Stimulated activated CD4-positive, alpha-beta T cell treated with anti-CD3 and anti-CD28 coated beads, TNF-alpha, amount 100 ng/mL, for 1 hour (primary cell): Measurements from ENCODE around the gene ZNF385C.
A peak's percentile ranks its signal among the peaks of the same experiment; 100 is the strongest.
"Not testable (repeated sequence)": the region's sequence is repeated elsewhere in the genome, so short reads cannot be mapped to it uniquely, and the experiment has no call there.

Experiments
- DNase-seq, 3 donors: peaks; one replicate each; pipeline ENCODE4 v3.0.0-alpha.2; 2020; ENCODE audit warnings: low read depth in 3 of 3, low spot score in 1 of 3

The ZNF385C gene

DNA sequence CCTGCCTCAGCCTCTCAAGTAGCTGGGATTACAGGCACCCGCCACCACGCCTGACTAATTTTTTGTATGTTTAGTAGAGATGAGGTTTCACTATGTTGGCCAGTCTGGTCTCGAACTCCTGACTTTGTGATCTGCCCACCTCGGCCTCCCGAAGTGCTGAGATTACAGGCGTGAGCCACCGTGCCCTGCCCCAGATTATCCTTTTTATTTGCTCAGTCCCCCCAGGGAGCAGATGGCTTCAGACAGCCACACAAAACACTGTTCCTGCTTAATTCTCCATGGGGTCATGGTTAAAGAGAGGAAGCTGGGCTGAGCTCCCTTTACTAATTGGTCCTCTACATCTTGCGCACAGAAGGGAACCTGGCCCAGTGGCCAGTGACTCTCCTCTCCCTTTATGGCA lies 77.4 kb downstream of the ZNF385C start:
- not testable (repeated sequence) for DNase-seq

DNA sequence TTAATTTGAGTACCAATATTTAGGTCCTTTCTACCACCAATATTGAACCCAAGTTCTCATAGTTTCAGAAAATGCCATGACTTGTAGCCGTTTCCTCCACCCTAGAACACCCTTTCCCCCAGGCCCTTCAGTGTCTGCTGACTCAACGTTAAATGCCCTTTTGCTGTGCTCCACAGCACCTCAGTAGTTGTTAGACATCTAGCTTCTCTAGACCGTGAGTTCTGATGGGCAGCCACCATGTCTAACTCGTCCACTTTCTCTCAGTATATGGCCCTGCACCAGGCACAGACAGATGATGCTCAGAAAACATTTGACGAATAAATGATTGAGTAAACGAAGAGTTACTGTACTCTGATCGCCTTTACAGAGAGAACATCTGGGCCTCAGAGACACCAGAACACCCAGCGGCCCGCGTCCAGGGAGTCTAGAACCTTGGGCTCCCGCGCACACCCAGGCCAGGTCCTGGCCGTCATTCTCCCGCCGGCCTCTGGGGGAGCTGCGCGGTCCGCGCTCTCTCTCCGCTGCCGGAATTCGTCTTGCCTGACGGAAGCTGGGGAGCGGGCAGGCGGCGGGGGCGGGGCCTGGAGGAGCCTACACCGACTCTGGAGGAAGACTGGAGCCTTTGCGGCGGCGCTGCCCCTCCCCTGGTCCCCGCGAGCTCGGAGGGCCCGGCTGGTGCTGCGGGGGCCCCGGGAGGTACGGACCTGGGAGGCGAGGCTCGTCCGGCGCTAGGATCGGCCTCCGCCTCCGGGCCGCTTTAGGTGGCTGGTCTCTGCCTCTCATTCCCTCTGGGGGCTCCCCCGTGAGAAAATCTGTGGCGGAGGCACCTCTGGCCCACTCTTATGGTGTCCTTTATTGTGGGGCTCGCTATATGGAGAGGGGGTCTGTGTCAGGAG lies 78.5 kb downstream of the ZNF385C start, which contains the start of gene NKIRAS2:
NKIRAS2 (plus strand) TSS at position 582 of the 896 bp plus-strand sequence. CDS start 1,488 bp downstream, outside the sequence.
- peak; percentile 81 to 90 (median 85) for DNase-seq

DNA sequence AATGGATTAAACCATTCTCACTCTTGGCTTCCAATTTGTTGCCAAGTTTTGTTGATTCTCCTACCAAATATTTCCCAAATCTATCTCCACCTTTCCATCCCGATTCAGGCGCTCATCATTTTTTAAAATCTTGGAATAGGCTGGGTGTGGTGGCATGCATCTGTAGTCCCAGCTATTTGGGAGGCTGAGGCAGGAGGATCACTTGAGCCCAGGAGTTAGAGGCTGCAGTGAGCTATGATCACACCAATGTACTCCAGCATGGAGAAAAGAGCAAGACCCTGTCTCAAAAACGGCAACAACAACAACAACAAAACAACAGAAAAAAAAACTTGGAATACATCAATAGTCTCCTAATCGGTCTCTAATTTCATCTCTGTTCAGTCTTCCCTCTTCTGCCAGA lies 79.3 kb downstream of the ZNF385C start:
- no peak for DNase-seq

GRCh38 chr17:42018339-42018738 lies 79.9 kb downstream of the ZNF385C start:
- no peak for DNase-seq

DNA sequence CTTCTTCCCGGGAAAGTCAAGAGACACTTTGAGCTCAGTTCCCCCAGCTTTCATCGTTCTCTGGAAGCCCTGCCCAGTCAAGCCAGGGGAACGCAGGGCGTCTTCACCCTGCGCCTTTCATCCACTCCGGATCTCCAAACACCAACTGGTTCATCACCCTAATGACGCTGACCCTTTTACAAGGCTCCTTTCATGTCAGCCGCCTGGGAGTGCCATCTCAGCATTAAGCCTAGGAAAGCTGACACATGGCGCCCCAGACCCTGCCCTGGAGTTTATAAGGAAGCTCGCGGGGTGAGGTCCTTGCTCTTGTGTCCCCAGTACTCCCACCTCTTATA lies 80.4 kb downstream of the ZNF385C start:
- peak in 1 of 3 donors; percentile 25 for DNase-seq

- DNase-seq = peak; percentile 64 to 76 (median 75)
Measured at GRCh38 chr17:42016941-42017865, 81.1 kb downstream of the ZNF385C start, which contains the start of gene DNAJC7. Gene DNAJC7, minus strand, starts transcription at chr17:42017439. Its CDS starts 23 bp downstream, at chr17:42017416.

DNA sequence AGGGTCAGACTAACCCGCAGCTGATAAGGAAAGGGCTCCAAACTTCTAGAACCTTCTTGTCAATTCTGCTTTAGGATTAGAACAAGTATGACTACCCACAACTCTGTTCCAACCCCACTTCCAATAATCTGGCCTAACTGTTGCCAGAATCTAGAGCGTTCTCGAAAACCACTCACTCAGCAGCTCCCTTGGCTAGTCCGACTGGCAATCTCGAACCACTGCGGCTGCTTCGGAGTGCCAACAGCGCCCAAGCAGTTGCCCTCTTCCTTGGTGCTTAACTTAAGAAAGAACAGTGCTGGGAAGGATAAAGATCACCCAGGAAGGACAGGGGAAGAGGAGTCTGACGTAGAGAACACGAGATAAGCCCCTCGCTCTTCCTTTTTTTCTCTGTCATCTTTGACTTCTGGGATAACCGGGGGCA lies 81.9 kb downstream of the ZNF385C start:
- DNase-seq = no peak

- DNase-seq = not testable (repeated sequence)
Measured at GRCh38 chr17:42013740-42014139, 84.5 kb downstream of the ZNF385C start.

GRCh38 chr17:42012363-42012762 lies 85.9 kb downstream of the ZNF385C start:
- DNase-seq = not testable (repeated sequence)

DNA sequence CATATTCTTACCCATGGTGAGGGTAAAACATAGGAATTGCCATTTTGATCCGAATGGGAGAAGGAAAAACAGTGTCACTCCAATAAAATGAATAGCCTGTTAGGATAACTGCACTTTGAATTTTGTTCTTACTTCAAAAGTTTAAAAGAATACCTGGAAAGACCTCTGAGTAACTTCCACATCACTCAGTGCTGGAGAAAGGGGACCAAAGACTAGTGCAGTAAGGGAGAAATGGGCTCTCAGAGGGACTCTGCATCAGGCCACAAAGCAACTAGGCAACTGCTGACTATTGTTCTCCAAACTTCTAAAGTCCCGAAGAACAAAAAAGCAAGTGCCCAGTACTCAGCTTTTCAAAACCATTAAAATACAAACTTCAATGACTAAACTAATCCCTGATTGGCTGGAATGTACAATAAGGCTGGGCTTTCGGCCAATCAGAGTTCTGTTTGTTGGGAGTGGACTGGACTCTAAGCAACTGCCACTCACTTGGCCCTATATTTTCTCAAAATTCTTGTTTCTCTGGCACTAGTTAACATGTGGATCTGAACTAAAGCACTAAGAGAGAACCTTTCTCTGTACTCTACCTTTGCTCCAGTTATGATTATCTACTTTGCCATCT lies 87.3 kb downstream of the ZNF385C start:
- no peak for DNase-seq

- DNase-seq = not testable (repeated sequence)
Measured at GRCh38 chr17:42010266-42010680, 88.0 kb downstream of the ZNF385C start.

DNA sequence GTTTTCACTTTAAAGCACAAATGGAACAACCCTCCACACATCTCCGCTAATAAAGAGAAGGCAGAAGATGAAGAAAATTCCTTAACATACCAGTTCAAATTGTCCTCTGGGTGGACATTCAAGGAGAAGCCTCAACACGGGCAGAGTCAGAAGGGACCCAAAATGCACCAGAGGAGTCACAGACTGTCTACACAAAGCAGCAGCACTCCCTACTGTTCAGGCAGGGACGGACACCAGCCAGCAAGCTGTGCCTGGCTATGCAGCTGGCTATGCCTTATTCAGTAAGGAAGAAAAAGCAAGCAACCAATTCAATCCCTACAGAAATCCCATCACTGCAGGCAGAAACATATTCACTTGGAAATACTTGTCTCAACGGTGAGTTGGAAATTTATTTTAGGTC lies 89.1 kb downstream of the ZNF385C start:
- no peak for DNase-seq

DNA sequence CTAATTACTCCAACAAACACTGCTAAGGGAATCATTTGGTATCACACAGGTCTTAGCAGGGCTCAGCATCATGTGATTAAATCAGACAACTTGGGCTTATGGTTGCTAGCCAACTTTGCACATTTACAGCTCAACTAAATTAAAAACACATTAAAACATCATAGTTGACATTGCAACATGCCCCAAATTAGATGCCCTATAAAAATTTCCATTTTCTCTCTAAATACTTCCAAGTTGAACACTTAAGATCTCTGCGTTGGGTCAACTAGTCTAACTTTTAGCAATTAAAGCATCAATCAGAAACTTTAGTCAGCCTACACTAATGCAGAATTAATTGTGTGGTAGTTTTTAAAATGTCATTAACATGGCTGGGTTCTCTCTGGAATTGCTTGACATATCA lies 93.1 kb downstream of the ZNF385C start:
- no peak for DNase-seq

DNA sequence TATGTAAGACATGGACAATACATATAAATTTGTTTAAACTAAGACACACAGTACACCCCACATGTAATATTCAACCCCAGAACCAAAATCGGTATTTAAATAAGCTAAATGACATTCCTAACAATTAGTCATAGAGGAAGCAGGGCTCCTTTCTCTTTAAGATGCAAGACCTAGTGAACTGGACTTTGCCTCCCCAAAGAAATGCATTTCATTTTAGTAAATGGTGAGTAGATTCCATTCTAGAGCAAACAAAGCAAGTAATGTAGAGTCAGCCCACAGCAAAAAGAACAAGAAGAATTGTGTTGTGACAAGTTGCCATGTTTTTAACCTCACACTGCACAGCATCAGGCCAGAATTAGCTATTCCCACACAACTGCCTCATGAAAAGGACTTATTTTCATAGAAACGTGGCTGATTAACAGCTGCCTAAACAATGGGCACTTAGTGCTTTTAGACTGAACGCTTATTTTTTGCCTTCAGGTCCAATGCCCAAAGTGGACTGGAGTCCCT lies 95.4 kb downstream of the ZNF385C start:
- DNase-seq = no peak

GRCh38 chr17:42002175-42002791 lies 96.0 kb downstream of the ZNF385C start:
- DNase-seq = no peak

GRCh38 chr17:42001729-42002128 lies 96.5 kb downstream of the ZNF385C start:
- no peak for DNase-seq

DNA sequence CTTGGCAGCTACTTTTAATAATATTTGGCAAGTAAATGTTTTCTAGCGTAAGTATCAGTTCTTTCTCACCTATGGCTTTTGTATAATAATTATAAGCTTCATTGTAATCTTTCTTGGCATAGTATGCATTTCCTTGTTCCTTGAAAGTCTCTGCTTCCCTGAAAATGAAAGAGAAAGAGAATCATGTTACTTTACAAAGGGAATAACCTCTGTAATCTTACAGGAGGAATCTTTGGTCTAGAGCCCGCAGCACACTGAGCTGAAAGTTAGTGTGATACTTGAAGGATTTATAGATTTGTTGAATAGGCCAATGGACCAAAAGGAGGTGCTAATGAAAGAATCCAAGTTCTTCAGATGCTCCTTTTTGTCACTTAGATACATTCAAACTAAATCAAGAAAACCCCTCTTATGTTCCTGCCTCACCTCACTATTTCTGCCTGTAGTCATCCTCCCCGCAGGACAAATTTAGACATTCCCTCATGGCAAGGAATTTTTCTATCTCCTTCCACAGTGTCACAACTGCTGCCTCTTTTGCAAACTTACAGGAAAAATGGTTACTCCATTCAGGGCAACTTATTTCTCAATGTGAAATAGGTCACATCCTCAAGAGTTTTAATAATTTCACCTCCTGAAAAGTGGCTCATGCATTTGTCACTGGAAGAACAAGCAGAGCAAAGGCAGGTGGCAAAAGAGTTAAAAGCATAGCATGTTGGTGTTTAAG lies 97.7 kb downstream of the ZNF385C start:
- DNase-seq = no peak

GRCh38 chr17:41998497-41998896 lies 99.8 kb downstream of the ZNF385C start:
- no peak for DNase-seq

DNA sequence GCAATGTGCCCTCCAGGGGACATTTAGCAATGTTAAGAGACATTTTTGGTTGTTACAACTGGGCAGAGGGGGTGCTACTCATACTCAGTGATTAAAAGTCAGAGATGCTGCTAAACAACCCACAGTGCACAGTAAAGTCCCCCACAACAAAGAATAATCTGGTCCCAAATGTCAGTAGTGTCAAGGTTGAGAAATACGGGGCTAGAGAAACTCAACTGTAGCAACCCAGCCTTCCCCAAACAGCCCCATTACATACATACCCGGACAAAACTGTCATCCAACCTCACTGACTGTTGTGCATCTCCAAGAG lies 101.5 kb downstream of the ZNF385C start:
- no peak for DNase-seq

DNA sequence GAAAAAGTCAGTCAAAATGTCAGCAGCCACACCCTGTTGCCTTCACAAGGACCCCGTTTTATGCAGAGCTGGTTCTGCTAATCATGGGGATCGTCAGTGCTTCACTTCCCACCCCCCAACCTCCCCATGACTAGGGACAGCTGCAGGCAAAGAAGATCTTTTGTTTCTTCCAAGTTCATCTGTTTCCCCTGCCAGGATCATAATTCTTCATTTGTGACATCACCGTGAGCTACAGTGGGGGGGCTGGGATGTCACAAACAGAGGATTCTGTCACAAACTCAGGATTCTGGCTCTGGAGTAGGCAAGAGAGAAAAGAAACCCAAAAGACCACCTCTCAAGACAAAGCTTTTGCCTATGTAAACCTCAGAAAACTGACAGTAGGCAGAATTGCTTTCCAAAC lies 105.7 kb downstream of the ZNF385C start:
- DNase-seq = no peak
